ENCODE results near the gene CACNA1C. TPM values are rescaled to one million over a fixed set of nuclear protein-coding genes. Genes with fewer than 3 reads are reported as not detected.

CACNA1C gene
- total RNA-seq, 4 donors from 2014 or later = 1.4 to 3.7 (median 2.2) TPM

- H3K4me3 ChIP-seq = no peak overlapping the region
- no peak for TF ChIP-seq EP300 (IDR thresholded peaks at IDR 0.05)
- TF ChIP-seq POLR2AphosphoS5 (IDR thresholded peaks at IDR 0.05) = no peak
- no peak for TF ChIP-seq POLR2A (IDR thresholded peaks at IDR 0.05)
- TF ChIP-seq CTCF (IDR thresholded peaks at IDR 0.05) = no peak
Measured at GRCh38 chr12:2453076-2453760, 400.4 kb downstream of the CACNA1C start.

GRCh38 chr12:2453761-2454090, 400.9 kb downstream of the CACNA1C start:
- TF ChIP-seq POLR2AphosphoS5 (IDR thresholded peaks at IDR 0.05) (no peak), EP300 (IDR thresholded peaks at IDR 0.05) (no peak), CTCF (IDR thresholded peaks at IDR 0.05) (no peak), POLR2A (IDR thresholded peaks at IDR 0.05) (no peak)
- Histone ChIP-seq H3K27me3 (no peaks in the 10 kb centered on the region), H3K27ac (no peak overlapping the region), H3K4me1 (no peaks in the 10 kb centered on the region), H3K4me3 (no peak overlapping the region), H3K9me3 (no peaks in the 10 kb centered on the region), H3K36me3 (no peaks in the 10 kb centered on the region)
- DNase-seq (ENCODE audit: low spot score in 2 of 2) = no peak

More at GRCh38 chr12:2453076-2453760, 400.4 kb downstream of the CACNA1C start:
- WGBS = 71% methylated on average over 15 of the region's 15 CpGs
- Histone ChIP-seq H3K27ac (no peak overlapping the region), H3K9me3 (no peaks in the 10 kb centered on the region), H3K4me1 (no peaks in the 10 kb centered on the region), H3K27me3 (no peaks in the 10 kb centered on the region), H3K36me3 (no peaks in the 10 kb centered on the region)
- no peak for DNase-seq (ENCODE audit: low spot score in 2 of 2)

- H3K4me1 ChIP-seq = no peaks in the 10 kb centered on the region
- no peak overlapping the region for H3K27ac ChIP-seq
- H3K36me3 ChIP-seq = no peaks in the 10 kb centered on the region
- TF ChIP-seq POLR2A (IDR thresholded peaks at IDR 0.05) (no peak), CTCF (IDR thresholded peaks at IDR 0.05) (no peak), POLR2AphosphoS5 (IDR thresholded peaks at IDR 0.05) (no peak), EP300 (IDR thresholded peaks at IDR 0.05) (no peak)
- no peak overlapping the region for H3K4me3 ChIP-seq
- WGBS = 86% methylated on average over 20 of the region's 20 CpGs
- DNase-seq (ENCODE audit: low spot score in 2 of 2) = no peak
- H3K9me3 ChIP-seq = no peaks in the 10 kb centered on the region
- no peaks in the 10 kb centered on the region for H3K27me3 ChIP-seq
Measured at GRCh38 chr12:2454601-2455177, 401.9 kb downstream of the CACNA1C start.

GRCh38 chr12:2455410-2455809, 402.6 kb downstream of the CACNA1C start:
- Histone ChIP-seq H3K4me1 (no peaks in the 10 kb centered on the region), H3K4me3 (no peak overlapping the region), H3K9me3 (no peaks in the 10 kb centered on the region), H3K27me3 (no peaks in the 10 kb centered on the region), H3K27ac (no peak overlapping the region), H3K36me3 (no peaks in the 10 kb centered on the region)
- WGBS = 96% methylated on average over 9 of the region's 9 CpGs
- DNase-seq (ENCODE audit: low spot score in 2 of 2) = no peak
- no peak for TF ChIP-seq POLR2AphosphoS5 (IDR thresholded peaks at IDR 0.05)
- no peak for TF ChIP-seq CTCF (IDR thresholded peaks at IDR 0.05)
- TF ChIP-seq POLR2A (IDR thresholded peaks at IDR 0.05) = no peak
- no peak for TF ChIP-seq EP300 (IDR thresholded peaks at IDR 0.05)

GRCh38 chr12:2456122-2456812, 403.5 kb downstream of the CACNA1C start:
- TF ChIP-seq POLR2AphosphoS5 (IDR thresholded peaks at IDR 0.05) (no peak), CTCF (IDR thresholded peaks at IDR 0.05) (no peak), POLR2A (IDR thresholded peaks at IDR 0.05) (no peak), EP300 (IDR thresholded peaks at IDR 0.05) (no peak)
- 76% methylated on average over 11 of the region's 12 CpGs for WGBS
- H3K4me1 ChIP-seq = no peaks in the 10 kb centered on the region
- no peaks in the 10 kb centered on the region for H3K36me3 ChIP-seq
- no peak for DNase-seq (ENCODE audit: low spot score in 2 of 2)
- H3K27me3 ChIP-seq = no peaks in the 10 kb centered on the region
- no peaks in the 10 kb centered on the region for H3K9me3 ChIP-seq
- no peak overlapping the region for H3K4me3 ChIP-seq
- no peak overlapping the region for H3K27ac ChIP-seq

All from suprapubic skin (tissue), 4 donors.